Activated T-cell treated with anti-CD3 and anti-CD28 coated beads, Interleukin-2, amount 50 U/mL, for 24 hours (primary cell): ENCODE results near the gene SLAMF7.

ENCODE experiments used
- DNase-seq: peaks from one replicate; pipeline ENCODE4 v3.0.0-alpha.2; 2020
- H3K27ac Mint-ChIP-seq: 2 replicates; pipeline ENCODE4 v1.8.0; 2020; ENCODE audit warnings: mild to moderate bottlenecking, mixed read lengths
- H3K27me3 Mint-ChIP-seq: 2 replicates; pipeline ENCODE4 v1.8.0; 2020; ENCODE audit warnings: mixed read lengths
- H3K36me3 Mint-ChIP-seq: 2 replicates; pipeline ENCODE4 v1.8.0; 2020; ENCODE audit warnings: low read depth, mixed read lengths
- H3K4me1 Mint-ChIP-seq: 2 replicates; pipeline ENCODE4 v1.8.0; 2020; ENCODE audit warnings: low read depth, mixed read lengths
- H3K4me3 Mint-ChIP-seq: 2 replicates; pipeline ENCODE4 v1.8.0; 2020; ENCODE audit warnings: mild to moderate bottlenecking, moderate library complexity, mixed read lengths
- H3K9me3 Mint-ChIP-seq: 2 replicates; pipeline ENCODE4 v1.8.0; 2020; ENCODE audit warnings: mixed read lengths

The SLAMF7 gene

DNA sequence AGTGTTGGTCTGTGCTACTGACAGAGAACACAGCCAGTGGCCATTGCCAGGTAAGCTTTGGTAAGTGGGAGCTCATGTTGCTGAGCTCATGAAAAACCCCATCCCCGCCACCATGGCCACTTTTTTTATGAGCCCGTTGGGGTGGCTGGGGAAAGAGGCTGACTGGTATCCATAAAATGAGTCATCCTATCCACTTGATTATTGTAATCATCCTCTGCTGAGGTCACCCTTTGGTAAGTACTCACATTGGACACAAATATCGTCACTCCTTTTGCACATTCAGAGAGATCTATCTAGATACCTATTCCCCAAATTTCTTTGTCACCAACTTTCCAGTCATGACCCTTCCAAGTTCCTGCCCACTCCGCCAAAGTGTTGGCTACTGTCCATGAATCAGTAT, 22.0 kb downstream of the SLAMF7 start:
- Mint-ChIP-seq H3K36me3 (no peaks in the 10 kb centered on the region), H3K4me3 (no peak overlapping the region), H3K27ac (no peak overlapping the region), H3K4me1 (peaks cover 55% of the 10 kb centered on the region), H3K27me3 (no peaks in the 10 kb centered on the region), H3K9me3 (peaks cover 14% of the 10 kb centered on the region)
- no peak for DNase-seq

DNA sequence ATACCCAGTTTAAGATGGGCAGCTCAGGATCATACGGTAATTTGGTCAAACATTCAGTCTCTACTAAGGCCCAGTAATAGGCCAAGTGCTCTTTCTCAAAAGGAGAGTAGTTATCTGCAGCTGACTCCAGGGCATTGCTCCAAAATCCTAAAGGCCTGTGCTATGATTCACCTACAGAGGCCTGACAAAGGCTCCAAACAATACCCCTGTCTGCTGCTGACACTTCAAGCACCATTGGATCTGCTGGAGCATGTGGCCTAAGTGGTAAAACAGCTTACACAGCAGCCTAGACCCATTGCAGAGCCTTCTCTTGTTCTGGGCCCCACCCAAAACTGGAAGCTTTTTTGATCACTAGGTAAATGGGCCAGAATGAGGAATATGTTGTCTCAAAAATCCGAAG, 22.8 kb downstream of the SLAMF7 start:
- peaks cover 54% of the 10 kb centered on the region for H3K4me1 Mint-ChIP-seq
- no peak overlapping the region for H3K27ac Mint-ChIP-seq
- peaks cover 10% of the 10 kb centered on the region for H3K9me3 Mint-ChIP-seq
- DNase-seq, result no peak
- H3K4me3 Mint-ChIP-seq, result no peak overlapping the region
- no peaks in the 10 kb centered on the region for H3K36me3 Mint-ChIP-seq
- H3K27me3 Mint-ChIP-seq, result no peaks in the 10 kb centered on the region

DNA sequence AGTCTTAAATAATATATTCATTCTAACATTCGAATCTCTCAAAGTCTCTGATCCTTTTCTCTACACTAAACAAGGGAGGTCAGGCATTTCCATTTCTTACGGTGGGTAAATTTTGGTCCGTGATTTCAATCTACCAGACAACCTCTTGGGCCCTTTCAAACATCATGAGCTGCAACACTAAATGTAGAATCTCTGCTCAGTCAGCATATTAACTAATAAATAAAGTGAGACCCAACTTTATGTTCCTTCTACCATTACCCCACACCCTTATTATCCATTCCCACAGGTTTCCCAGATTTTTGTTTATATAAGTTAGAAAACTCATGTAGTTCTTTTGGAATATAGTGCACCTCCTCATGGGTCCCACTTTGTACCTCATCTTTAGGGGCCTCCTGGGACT, 24.9 kb downstream of the SLAMF7 start:
- no peak overlapping the region for H3K27ac Mint-ChIP-seq
- no peaks in the 10 kb centered on the region for H3K27me3 Mint-ChIP-seq
- peaks cover 8% of the 10 kb centered on the region for H3K9me3 Mint-ChIP-seq
- DNase-seq, result no peak
- no peak overlapping the region for H3K4me3 Mint-ChIP-seq
- peaks cover 54% of the 10 kb centered on the region for H3K4me1 Mint-ChIP-seq
- H3K36me3 Mint-ChIP-seq, result no peaks in the 10 kb centered on the region

DNA sequence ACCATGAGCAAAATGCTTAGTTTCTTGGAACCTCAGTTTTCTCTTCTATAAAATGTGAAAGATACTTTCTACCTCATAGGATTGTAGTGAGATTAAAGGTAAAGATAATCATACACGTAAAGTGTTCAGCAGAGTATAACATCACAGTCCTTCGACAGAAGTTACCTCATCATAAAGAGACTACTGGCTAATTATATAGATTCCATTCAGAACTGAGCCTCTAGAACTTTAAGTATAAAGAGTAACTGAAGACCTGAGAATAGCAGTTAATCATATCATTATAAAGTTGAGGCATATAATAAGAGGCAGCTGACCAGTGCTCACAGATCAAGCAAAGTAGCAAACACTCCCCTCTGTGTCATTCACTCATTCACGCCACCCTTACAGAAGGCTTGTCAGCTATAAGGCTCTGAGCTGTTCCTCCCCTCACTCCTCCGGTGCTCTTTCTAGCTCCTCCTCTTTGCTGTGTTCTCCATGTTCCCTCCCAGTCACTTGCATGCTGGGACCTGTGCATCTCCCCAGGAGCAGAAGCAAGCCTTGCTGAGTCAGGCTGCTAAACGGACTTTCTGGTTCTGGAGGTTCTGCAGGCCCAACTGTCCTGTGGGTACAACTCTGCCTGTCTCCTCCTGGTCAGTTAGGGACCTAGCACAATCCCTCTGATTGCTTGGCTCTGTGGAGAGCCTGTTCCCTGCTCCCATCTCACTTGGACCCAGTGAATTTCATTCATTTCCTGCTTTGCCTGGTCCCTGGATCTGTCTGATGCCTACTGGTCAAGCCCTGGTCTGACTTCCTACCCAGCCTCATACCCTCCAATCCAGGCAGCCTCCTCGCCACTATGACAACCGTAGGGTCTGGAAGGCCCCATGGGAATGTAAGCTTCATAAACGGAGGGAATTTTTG, 28.6 kb downstream of the SLAMF7 start:
- Mint-ChIP-seq H3K9me3 (no peaks in the 10 kb centered on the region), H3K27me3 (no peaks in the 10 kb centered on the region), H3K27ac (peak overlapping the region; percentile 98), H3K36me3 (no peaks in the 10 kb centered on the region), H3K4me1 (peaks cover 47% of the 10 kb centered on the region), H3K4me3 (peak overlapping the region; percentile 79)
- peak; percentile 70 for DNase-seq

DNA sequence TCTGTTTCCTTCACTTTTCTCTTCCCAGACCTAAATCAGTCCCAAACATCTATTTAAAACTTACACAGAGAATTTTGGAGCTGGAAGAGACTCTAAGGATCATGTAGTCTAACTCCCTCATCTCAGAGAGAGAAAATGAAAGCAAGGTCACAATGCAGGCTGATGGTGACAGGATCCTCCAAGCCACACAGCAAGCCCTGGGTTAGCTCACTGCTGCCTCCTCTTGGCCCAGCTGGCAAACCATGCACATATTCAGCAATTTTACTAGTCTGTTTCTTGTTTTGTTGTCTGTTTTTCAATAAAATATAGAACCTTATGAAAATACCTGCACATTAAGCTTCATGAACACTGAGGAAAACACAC, 29.2 kb downstream of the SLAMF7 start:
- Mint-ChIP-seq H3K27me3 (no peaks in the 10 kb centered on the region), H3K9me3 (no peaks in the 10 kb centered on the region), H3K4me1 (peaks cover 50% of the 10 kb centered on the region), H3K27ac (peak overlapping the region; percentile 98), H3K36me3 (no peaks in the 10 kb centered on the region), H3K4me3 (peak overlapping the region; percentile 79)
- peak; percentile 86 for DNase-seq

GRCh38 chr1:160772331-160772730, 33.3 kb downstream of the SLAMF7 start:
- Mint-ChIP-seq H3K27ac (no peak overlapping the region), H3K27me3 (no peaks in the 10 kb centered on the region), H3K4me3 (no peak overlapping the region), H3K36me3 (no peaks in the 10 kb centered on the region), H3K4me1 (peaks cover 59% of the 10 kb centered on the region), H3K9me3 (no peaks in the 10 kb centered on the region)
- DNase-seq, result no peak

- H3K27ac Mint-ChIP-seq, result no peak overlapping the region
- no peaks in the 10 kb centered on the region for H3K27me3 Mint-ChIP-seq
- H3K4me1 Mint-ChIP-seq, result peaks cover 56% of the 10 kb centered on the region
- H3K9me3 Mint-ChIP-seq, result no peaks in the 10 kb centered on the region
- no peak overlapping the region for H3K4me3 Mint-ChIP-seq
- no peak for DNase-seq
- no peaks in the 10 kb centered on the region for H3K36me3 Mint-ChIP-seq
Observed at GRCh38 chr1:160773093-160773492, 34.0 kb downstream of the SLAMF7 start.

- Mint-ChIP-seq H3K4me3 (no peak overlapping the region), H3K27me3 (no peaks in the 10 kb centered on the region), H3K9me3 (no peaks in the 10 kb centered on the region), H3K4me1 (peaks cover 48% of the 10 kb centered on the region), H3K27ac (peak overlapping the region; percentile 68), H3K36me3 (no peaks in the 10 kb centered on the region)
- DNase-seq, result no peak
Observed at GRCh38 chr1:160774886-160775719, 36.1 kb downstream of the SLAMF7 start.

- Mint-ChIP-seq H3K4me1 (peaks cover 47% of the 10 kb centered on the region), H3K27ac (peak overlapping the region; percentile 68)
Observed at GRCh38 chr1:160776178-160776577, 37.1 kb downstream of the SLAMF7 start.

DNA sequence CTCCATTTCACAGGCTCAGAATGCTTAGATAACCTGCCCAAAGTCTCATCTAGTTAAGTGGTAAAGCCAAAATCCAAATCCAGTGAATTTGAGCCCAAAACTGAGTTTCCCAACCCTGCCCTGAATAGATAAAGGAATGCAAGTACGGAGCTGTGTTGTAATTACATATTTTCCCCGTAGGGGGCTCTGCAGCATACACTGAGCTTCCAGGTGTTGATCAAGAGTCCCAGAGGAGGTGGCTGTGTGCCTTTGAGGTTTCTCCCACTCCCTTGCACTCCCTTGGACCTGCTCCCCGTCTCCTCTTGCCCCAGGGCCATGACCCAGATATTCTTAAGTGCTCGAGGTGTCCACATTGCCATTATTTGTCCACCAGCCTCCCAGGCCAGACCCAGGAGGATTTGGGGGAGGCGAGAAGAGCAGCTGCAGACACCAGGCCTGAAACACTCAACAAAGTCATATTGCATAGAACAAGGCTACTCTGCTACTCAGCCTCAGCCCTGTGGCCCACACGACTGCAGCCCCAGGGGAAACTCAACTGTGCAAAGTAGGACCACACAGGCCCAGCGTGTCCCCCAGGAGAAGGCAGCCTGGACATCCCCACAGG, 38.5 kb downstream of the SLAMF7 start:
- peak; percentile 57 for DNase-seq
- no peaks in the 10 kb centered on the region for H3K27me3 Mint-ChIP-seq
- no peak overlapping the region for H3K4me3 Mint-ChIP-seq
- H3K4me1 Mint-ChIP-seq, result peaks cover 53% of the 10 kb centered on the region
- H3K9me3 Mint-ChIP-seq, result no peaks in the 10 kb centered on the region
- no peak overlapping the region for H3K27ac Mint-ChIP-seq
- no peaks in the 10 kb centered on the region for H3K36me3 Mint-ChIP-seq

More at GRCh38 chr1:160776178-160776577, 37.1 kb downstream of the SLAMF7 start:
- no peaks in the 10 kb centered on the region for H3K9me3 Mint-ChIP-seq
- H3K36me3 Mint-ChIP-seq, result no peaks in the 10 kb centered on the region
- no peak overlapping the region for H3K4me3 Mint-ChIP-seq
- DNase-seq, result no peak
- H3K27me3 Mint-ChIP-seq, result no peaks in the 10 kb centered on the region

GRCh38 chr1:160778976-160779375, 39.9 kb downstream of the SLAMF7 start:
- H3K36me3 Mint-ChIP-seq, result no peaks in the 10 kb centered on the region
- peaks cover 51% of the 10 kb centered on the region for H3K4me1 Mint-ChIP-seq
- DNase-seq, result no peak
- no peak overlapping the region for H3K27ac Mint-ChIP-seq
- no peak overlapping the region for H3K4me3 Mint-ChIP-seq
- H3K27me3 Mint-ChIP-seq, result no peaks in the 10 kb centered on the region
- no peaks in the 10 kb centered on the region for H3K9me3 Mint-ChIP-seq

- H3K27ac Mint-ChIP-seq, result no peak overlapping the region
- H3K4me1 Mint-ChIP-seq, result peaks cover 44% of the 10 kb centered on the region
- DNase-seq, result no peak
- H3K4me3 Mint-ChIP-seq, result no peak overlapping the region
- no peaks in the 10 kb centered on the region for H3K27me3 Mint-ChIP-seq
- H3K9me3 Mint-ChIP-seq, result no peaks in the 10 kb centered on the region
- H3K36me3 Mint-ChIP-seq, result no peaks in the 10 kb centered on the region
Observed at GRCh38 chr1:160779626-160780397, 40.8 kb downstream of the SLAMF7 start.

GRCh38 chr1:160780398-160780755, 41.3 kb downstream of the SLAMF7 start:
- Mint-ChIP-seq H3K27me3 (no peaks in the 10 kb centered on the region), H3K9me3 (no peaks in the 10 kb centered on the region), H3K36me3 (no peaks in the 10 kb centered on the region), H3K4me1 (peaks cover 39% of the 10 kb centered on the region), H3K27ac (no peak overlapping the region), H3K4me3 (no peak overlapping the region)
- no peak for DNase-seq

DNA sequence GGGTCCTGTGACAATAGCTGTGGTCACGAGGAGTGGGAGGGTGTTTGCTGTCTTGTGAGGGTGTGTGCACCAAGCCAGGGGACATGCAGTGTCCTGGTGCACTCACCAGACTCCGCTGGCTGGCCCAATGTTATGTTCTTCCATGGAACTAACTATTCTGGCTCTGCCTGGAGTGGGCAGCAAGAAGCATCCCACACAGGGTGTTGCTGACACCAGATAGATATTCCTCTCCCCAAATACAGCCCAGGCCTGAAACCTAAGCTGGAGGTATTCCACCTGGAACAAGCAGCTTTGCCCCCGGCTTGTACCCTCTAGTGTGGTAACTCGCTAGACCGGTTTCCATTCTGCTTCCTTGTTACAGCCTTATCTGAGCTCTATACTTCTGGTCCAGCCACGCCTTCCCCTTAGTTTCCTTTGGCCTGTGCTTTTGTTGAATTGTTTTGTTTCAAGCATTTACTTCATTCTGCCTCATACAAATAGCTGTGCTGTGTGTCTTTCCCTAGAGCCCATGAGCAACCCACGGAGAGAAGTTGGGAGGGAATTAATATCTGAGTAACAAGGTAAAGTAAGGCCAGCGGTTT, 42.2 kb downstream of the SLAMF7 start:
- no peaks in the 10 kb centered on the region for H3K36me3 Mint-ChIP-seq
- H3K4me1 Mint-ChIP-seq, result peaks cover 30% of the 10 kb centered on the region
- no peaks in the 10 kb centered on the region for H3K27me3 Mint-ChIP-seq
- H3K9me3 Mint-ChIP-seq, result no peaks in the 10 kb centered on the region
- H3K27ac Mint-ChIP-seq, result no peak overlapping the region
- DNase-seq, result no peak
- H3K4me3 Mint-ChIP-seq, result no peak overlapping the region
